Upper lobe of left lung (tissue), 4 donors: Measurements from ENCODE around the gene ZNF618.

Source experiments
- POLR2A ChIP-seq, 4 donors: fragments of 450-650 bp; IDR thresholded peaks; one replicate each; pipeline ENCODE4 v1.5.1; 2016 to 2017; ENCODE audit warnings: antibody characterized with exemption in 4 of 4, mild to moderate bottlenecking in 2 of 4
- TF ChIP-seq, protein P1 (sequence below), 6 experiments: fragments of 450-650 bp in 4 of 6; fragments of 200-600 bp in 2 of 6; sonication (generic) in 2 of 6; IDR thresholded peaks; one replicate each; pipeline ENCODE4 v1.5.1; 2016 to 2019; ENCODE audit warnings: antibody characterized with exemption in 6 of 6

DNA sequence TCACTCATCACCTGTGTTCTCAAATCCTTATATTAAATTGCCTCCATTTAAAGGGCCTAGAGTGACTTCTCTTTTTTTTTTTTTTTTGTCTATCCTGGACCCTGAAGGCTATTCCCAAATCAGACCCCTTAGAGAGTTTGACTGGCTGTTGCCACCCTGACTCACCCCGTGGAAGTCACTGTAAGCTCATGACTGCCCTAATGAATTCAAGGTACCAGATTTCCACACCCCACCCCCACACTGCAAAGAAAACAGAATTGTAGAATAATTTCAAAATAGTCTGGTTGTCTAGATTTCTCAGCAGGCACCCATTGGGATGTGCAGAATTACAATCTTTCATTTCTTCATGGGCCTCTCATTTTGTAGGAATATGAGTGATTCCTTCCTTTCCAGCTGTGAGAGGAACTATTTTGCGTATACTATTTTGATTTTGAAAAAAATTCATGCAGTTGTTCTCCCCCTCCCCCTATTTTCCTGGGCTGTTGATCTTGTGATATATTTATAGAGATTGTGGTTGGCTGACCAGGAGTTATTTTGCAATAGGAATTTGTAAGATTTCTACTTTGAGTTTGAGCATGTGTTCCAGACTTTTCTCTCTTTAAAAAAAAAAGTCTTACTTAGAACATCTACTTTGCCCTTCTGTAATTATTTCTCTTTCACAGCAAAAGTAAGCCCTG lies 79.1 kb downstream of the ZNF618 start:
- TF ChIP-seq POLR2A (IDR thresholded peaks at IDR 0.05): no peak
- TF ChIP-seq, protein P1, sequence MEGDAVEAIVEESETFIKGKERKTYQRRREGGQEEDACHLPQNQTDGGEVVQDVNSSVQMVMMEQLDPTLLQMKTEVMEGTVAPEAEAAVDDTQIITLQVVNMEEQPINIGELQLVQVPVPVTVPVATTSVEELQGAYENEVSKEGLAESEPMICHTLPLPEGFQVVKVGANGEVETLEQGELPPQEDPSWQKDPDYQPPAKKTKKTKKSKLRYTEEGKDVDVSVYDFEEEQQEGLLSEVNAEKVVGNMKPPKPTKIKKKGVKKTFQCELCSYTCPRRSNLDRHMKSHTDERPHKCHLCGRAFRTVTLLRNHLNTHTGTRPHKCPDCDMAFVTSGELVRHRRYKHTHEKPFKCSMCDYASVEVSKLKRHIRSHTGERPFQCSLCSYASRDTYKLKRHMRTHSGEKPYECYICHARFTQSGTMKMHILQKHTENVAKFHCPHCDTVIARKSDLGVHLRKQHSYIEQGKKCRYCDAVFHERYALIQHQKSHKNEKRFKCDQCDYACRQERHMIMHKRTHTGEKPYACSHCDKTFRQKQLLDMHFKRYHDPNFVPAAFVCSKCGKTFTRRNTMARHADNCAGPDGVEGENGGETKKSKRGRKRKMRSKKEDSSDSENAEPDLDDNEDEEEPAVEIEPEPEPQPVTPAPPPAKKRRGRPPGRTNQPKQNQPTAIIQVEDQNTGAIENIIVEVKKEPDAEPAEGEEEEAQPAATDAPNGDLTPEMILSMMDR (IDR thresholded peaks at IDR 0.05): no peak
